ENCODE measurements around the gene KIR2DL1.
"Not testable (repeated sequence)": the region's sequence is repeated elsewhere in the genome, so short reads cannot be mapped to it uniquely, and the experiment has no call there.

Gene KIR2DL1

GRCh38 chr19:54738306-54738705 is 31.3 kb upstream of the KIR2DL1 start, which contains the start of gene KIR2DL3:
Gene KIR2DL3, plus strand, starts transcription at chr19:54738513. Its CDS starts 33 bp downstream, at chr19:54738546.
- H2BK5ac ChIP-seq (ENCODE audit: low read depth, low read length, poor library complexity, severe bottlenecking); H3K9me3 ChIP-seq (ENCODE audit: control insufficient read depth, low read length); H3K4me3 ChIP-seq (ENCODE audit: insufficient read depth in 1 of 2, low read depth in 1 of 2, low read length in 2 of 2); H4K8ac ChIP-seq (ENCODE audit: low read length); H3K27me3 ChIP-seq (ENCODE audit: control insufficient read depth in 1 of 2, insufficient read depth in 1 of 2, low read length in 2 of 2); H3K18ac ChIP-seq (ENCODE audit: low read depth in 1 of 2, low read length in 2 of 2); H3K36me3 ChIP-seq (ENCODE audit: control insufficient read depth in 1 of 2, insufficient read depth in 2 of 2, low read depth in 1 of 2, low read length in 2 of 2); H4K91ac ChIP-seq (ENCODE audit: low read length); H3K9ac ChIP-seq (ENCODE audit: low read length); H3K4me1 ChIP-seq (ENCODE audit: control insufficient read depth, insufficient read depth, low read depth, low read length); H2BK15ac ChIP-seq (ENCODE audit: low read depth, poor library complexity, severe bottlenecking); H3K4me2 ChIP-seq (ENCODE audit: low read length, poor library complexity, severe bottlenecking); H3K14ac ChIP-seq (ENCODE audit: low read length in 2 of 2); H2BK120ac ChIP-seq (ENCODE audit: low read depth, low read length); H3K79me1 ChIP-seq (replicated peaks; ENCODE audit: low read length, poor library complexity, severe bottlenecking); H3K23ac ChIP-seq (ENCODE audit: low read length in 2 of 2); H2AFZ ChIP-seq (ENCODE audit: low read depth, low read length); H2BK12ac ChIP-seq (ENCODE audit: low read length in 2 of 2); H3K4ac ChIP-seq (ENCODE audit: low read depth in 1 of 2, low read length in 2 of 2); H2AK5ac ChIP-seq (ENCODE audit: low read length, severe bottlenecking); H3K27ac ChIP-seq (ENCODE audit: low read length, poor library complexity, severe bottlenecking); DNase-seq: not testable (repeated sequence)
- 77% methylated on average over 15 of the region's 16 CpGs for WGBS

- Histone ChIP-seq H2AK5ac (ENCODE audit: low read length, severe bottlenecking) (no peak overlapping the region), H3K14ac (ENCODE audit: low read length in 2 of 2) (no peak overlapping the region), H3K79me1 (replicated peaks; ENCODE audit: low read length, poor library complexity, severe bottlenecking) (no peaks in the 10 kb centered on the region), H3K9ac (ENCODE audit: low read length) (no peak overlapping the region), H2AFZ (ENCODE audit: low read depth, low read length) (no peak overlapping the region), H2BK120ac (ENCODE audit: low read depth, low read length) (no peak overlapping the region), H3K4me2 (ENCODE audit: low read length, poor library complexity, severe bottlenecking) (no peak overlapping the region), H3K27ac (ENCODE audit: low read length, poor library complexity, severe bottlenecking) (no peak overlapping the region), H2BK12ac (ENCODE audit: low read length in 2 of 2) (no peak overlapping the region), H2BK5ac (ENCODE audit: low read depth, low read length, poor library complexity, severe bottlenecking) (no peak overlapping the region), H4K8ac (ENCODE audit: low read length) (no peak overlapping the region), H2BK15ac (ENCODE audit: low read depth, poor library complexity, severe bottlenecking) (no peak overlapping the region), H3K27me3 (ENCODE audit: control insufficient read depth in 1 of 2, insufficient read depth in 1 of 2, low read length in 2 of 2) (no peaks in the 10 kb centered on the region), H3K4ac (ENCODE audit: low read depth in 1 of 2, low read length in 2 of 2) (no peak overlapping the region), H3K9me3 (ENCODE audit: control insufficient read depth, low read length) (no peaks in the 10 kb centered on the region), H3K36me3 (ENCODE audit: control insufficient read depth in 1 of 2, insufficient read depth in 2 of 2, low read depth in 1 of 2, low read length in 2 of 2) (no peaks in the 10 kb centered on the region), H3K4me3 (ENCODE audit: insufficient read depth in 1 of 2, low read depth in 1 of 2, low read length in 2 of 2) (no peak overlapping the region), H3K23ac (ENCODE audit: low read length in 2 of 2) (no peak overlapping the region), H3K18ac (ENCODE audit: low read depth in 1 of 2, low read length in 2 of 2) (no peak overlapping the region), H4K91ac (ENCODE audit: low read length) (no peak overlapping the region), H3K4me1 (ENCODE audit: control insufficient read depth, insufficient read depth, low read depth, low read length) (no peaks in the 10 kb centered on the region)
- WGBS: 34% methylated on average over 1 of the region's 1 CpG
- no peak for DNase-seq
Measured at GRCh38 chr19:54738715-54739114, 30.9 kb upstream of the KIR2DL1 start.

GRCh38 chr19:54739587-54740497 is 29.8 kb upstream of the KIR2DL1 start:
- Histone ChIP-seq H2BK15ac (ENCODE audit: low read depth, poor library complexity, severe bottlenecking) (no peak overlapping the region), H3K27me3 (ENCODE audit: control insufficient read depth in 1 of 2, insufficient read depth in 1 of 2, low read length in 2 of 2) (no peaks in the 10 kb centered on the region), H4K8ac (ENCODE audit: low read length) (no peak overlapping the region), H2BK120ac (ENCODE audit: low read depth, low read length) (no peak overlapping the region), H3K9me3 (ENCODE audit: control insufficient read depth, low read length) (no peaks in the 10 kb centered on the region), H2AFZ (ENCODE audit: low read depth, low read length) (no peak overlapping the region), H3K4me1 (ENCODE audit: control insufficient read depth, insufficient read depth, low read depth, low read length) (no peaks in the 10 kb centered on the region), H2BK12ac (ENCODE audit: low read length in 2 of 2) (no peak overlapping the region), H3K27ac (ENCODE audit: low read length, poor library complexity, severe bottlenecking) (no peak overlapping the region), H3K9ac (ENCODE audit: low read length) (no peak overlapping the region), H3K23ac (ENCODE audit: low read length in 2 of 2) (no peak overlapping the region), H3K4me2 (ENCODE audit: low read length, poor library complexity, severe bottlenecking) (no peak overlapping the region), H3K79me1 (replicated peaks; ENCODE audit: low read length, poor library complexity, severe bottlenecking) (no peaks in the 10 kb centered on the region), H3K14ac (ENCODE audit: low read length in 2 of 2) (no peak overlapping the region), H3K4ac (ENCODE audit: low read depth in 1 of 2, low read length in 2 of 2) (no peak overlapping the region), H3K4me3 (ENCODE audit: insufficient read depth in 1 of 2, low read depth in 1 of 2, low read length in 2 of 2) (no peak overlapping the region), H2BK5ac (ENCODE audit: low read depth, low read length, poor library complexity, severe bottlenecking) (no peak overlapping the region), H2AK5ac (ENCODE audit: low read length, severe bottlenecking) (no peak overlapping the region), H4K91ac (ENCODE audit: low read length) (no peak overlapping the region), H3K18ac (ENCODE audit: low read depth in 1 of 2, low read length in 2 of 2) (no peak overlapping the region), H3K36me3 (ENCODE audit: control insufficient read depth in 1 of 2, insufficient read depth in 2 of 2, low read depth in 1 of 2, low read length in 2 of 2) (no peaks in the 10 kb centered on the region)
- WGBS: 50% methylated on average over 9 of the region's 13 CpGs
- no peak for DNase-seq

GRCh38 chr19:54741950-54742349 is 27.6 kb upstream of the KIR2DL1 start:
- not testable (repeated sequence) for H3K14ac ChIP-seq (ENCODE audit: low read length in 2 of 2); H3K23ac ChIP-seq (ENCODE audit: low read length in 2 of 2); H4K8ac ChIP-seq (ENCODE audit: low read length); H3K4me3 ChIP-seq (ENCODE audit: insufficient read depth in 1 of 2, low read depth in 1 of 2, low read length in 2 of 2); H2BK5ac ChIP-seq (ENCODE audit: low read depth, low read length, poor library complexity, severe bottlenecking); H3K36me3 ChIP-seq (ENCODE audit: control insufficient read depth in 1 of 2, insufficient read depth in 2 of 2, low read depth in 1 of 2, low read length in 2 of 2); H2AK5ac ChIP-seq (ENCODE audit: low read length, severe bottlenecking); H3K18ac ChIP-seq (ENCODE audit: low read depth in 1 of 2, low read length in 2 of 2); H3K4me1 ChIP-seq (ENCODE audit: control insufficient read depth, insufficient read depth, low read depth, low read length); H3K27ac ChIP-seq (ENCODE audit: low read length, poor library complexity, severe bottlenecking); H3K27me3 ChIP-seq (ENCODE audit: control insufficient read depth in 1 of 2, insufficient read depth in 1 of 2, low read length in 2 of 2); DNase-seq; H3K9me3 ChIP-seq (ENCODE audit: control insufficient read depth, low read length); H2BK12ac ChIP-seq (ENCODE audit: low read length in 2 of 2); H3K9ac ChIP-seq (ENCODE audit: low read length); H3K4me2 ChIP-seq (ENCODE audit: low read length, poor library complexity, severe bottlenecking); H3K79me1 ChIP-seq (replicated peaks; ENCODE audit: low read length, poor library complexity, severe bottlenecking); H3K4ac ChIP-seq (ENCODE audit: low read depth in 1 of 2, low read length in 2 of 2); H2BK15ac ChIP-seq (ENCODE audit: low read depth, poor library complexity, severe bottlenecking); H4K91ac ChIP-seq (ENCODE audit: low read length); H2AFZ ChIP-seq (ENCODE audit: low read depth, low read length); H2BK120ac ChIP-seq (ENCODE audit: low read depth, low read length)
- 48% methylated on average over 5 of the region's 5 CpGs for WGBS
